GM23248 (cell line): ENCODE results near the gene SNTA1. TPM values are rescaled to one million over a fixed set of nuclear protein-coding genes. Genes with fewer than 3 reads are reported as not detected.
A peak's percentile ranks its signal among the peaks of the same experiment; 100 is the strongest.

Experiments
- DNase-seq: peaks from one replicate; pipeline ENCODE4 v3.0.0-alpha.2; 2015
- H2AFZ ChIP-seq: fragments of 200-600 bp; sonication (generic); 2 replicates; pipeline ENCODE4 v1.6.1; 2016; ENCODE audit warnings: antibody characterized with exemption
- H3F3A ChIP-seq: fragments of 200-600 bp; sonication (generic); 2 replicates; pipeline ENCODE4 v1.6.1; 2016; ENCODE audit warnings: mild to moderate bottlenecking, antibody characterized with exemption, mixed run types; ENCODE audit not compliant: insufficient read depth
- H3K27ac ChIP-seq: fragments of 200-600 bp; sonication (generic); 2 replicates; pipeline ENCODE4 v1.5.1; 2016; ENCODE audit warnings: mild to moderate bottlenecking
- H3K27me3 ChIP-seq: fragments of 200-600 bp; sonication (generic); replicated peaks from 2 replicates; pipeline ENCODE4 v1.6.1; 2016; ENCODE audit warnings: mild to moderate bottlenecking; ENCODE audit not compliant: insufficient read depth
- H3K36me3 ChIP-seq: fragments of 200-600 bp; sonication (generic); 2 replicates; pipeline ENCODE4 v1.6.1; 2016; ENCODE audit warnings: low read depth, mild to moderate bottlenecking
- H3K4me1 ChIP-seq: fragments of 200-600 bp; sonication (generic); 2 replicates; pipeline ENCODE4 v1.6.1; 2016; ENCODE audit warnings: mild to moderate bottlenecking; ENCODE audit not compliant: insufficient read depth
- H3K4me2 ChIP-seq: fragments of 200-600 bp; sonication (generic); one replicate; pipeline ENCODE4 v1.6.1; 2016; ENCODE audit warnings: mild to moderate bottlenecking; ENCODE audit not compliant: unreplicated experiment
- H3K4me3 ChIP-seq: fragments of 200-600 bp; sonication (generic); 2 replicates; pipeline ENCODE4 v1.5.1; 2016; ENCODE audit warnings: mild to moderate bottlenecking
- H3K79me2 ChIP-seq: fragments of 200-600 bp; sonication (generic); 2 replicates; pipeline ENCODE4 v1.6.1; 2016; ENCODE audit warnings: mild to moderate bottlenecking; ENCODE audit not compliant: insufficient read depth
- H3K9ac ChIP-seq: fragments of 200-600 bp; sonication (generic); 2 replicates; pipeline ENCODE4 v1.6.1; 2016; ENCODE audit warnings: mild to moderate bottlenecking
- H3K9me2 ChIP-seq: fragments of 200-600 bp; sonication (generic); 2 replicates; pipeline ENCODE4 v1.6.1; 2016; ENCODE audit warnings: mixed run types, mild to moderate bottlenecking, moderate library complexity; ENCODE audit not compliant: insufficient read depth
- H3K9me3 ChIP-seq: fragments of 200-600 bp; sonication (generic); one replicate; pipeline ENCODE4 v1.6.1; 2017; ENCODE audit warnings: low read depth
- H4K20me1 ChIP-seq: fragments of 200-600 bp; sonication (generic); 2 replicates; pipeline ENCODE4 v1.6.0; 2016; ENCODE audit not compliant: insufficient read depth
- EZH2 ChIP-seq: fragments of 200-600 bp; sonication (generic); IDR thresholded peaks from 2 replicates; pipeline ENCODE4 v1.6.1; 2018; ENCODE audit warnings: antibody characterized with exemption, mild to moderate bottlenecking; ENCODE audit not compliant: insufficient read depth, poor library complexity, severe bottlenecking
- EZH2phosphoT487 ChIP-seq: fragments of 200-600 bp; sonication (generic); IDR thresholded peaks from 2 replicates; pipeline ENCODE4 v1.6.1; 2018; ENCODE audit warnings: antibody characterized with exemption, moderate library complexity, mild to moderate bottlenecking, low read depth; ENCODE audit not compliant: insufficient read depth
- WGBS, 2 experiments: methylation state at CpG; one replicate each; pipeline ENCODE4 v1.1.6; 2015 to 2017; ENCODE audit warnings: low lambda C conversion rate in 2 of 2, low coverage in 1 of 2; ENCODE audit errors: missing lambda C conversion rate in 2 of 2; 5-methylcytosine and 5-hydroxymethylcytosine counted together
- in situ Hi-C: fragments of 300-500 bp; cut with MboI; formaldehyde crosslinking; loops from 2 replicates; pipeline ENCODE4 v1.15.0; 2020
- polyA plus RNA-seq: library from polyadenylated mRNA; unstranded; fragments of >200 nt; fragmentation: Nextera tagmentation; extraction: Ambion mirVana; gene quantifications from 2 replicates; pipeline ENCODE4 v1.2.1, GENCODE V29; 2016
- total RNA-seq: library from RNA; depleted of rRNA; stranded (reverse); fragments of >200 nt; shearing (Covaris generic); gene quantifications from 2 replicates; pipeline ENCODE4 v1.2.3, GENCODE V29; 2014; rRNA removed

The SNTA1 gene
- 24.2 and 24.5 TPM in 2 replicates for total RNA-seq
- polyA plus RNA-seq, result 10.2 and 11.2 TPM in 2 replicates

DNA sequence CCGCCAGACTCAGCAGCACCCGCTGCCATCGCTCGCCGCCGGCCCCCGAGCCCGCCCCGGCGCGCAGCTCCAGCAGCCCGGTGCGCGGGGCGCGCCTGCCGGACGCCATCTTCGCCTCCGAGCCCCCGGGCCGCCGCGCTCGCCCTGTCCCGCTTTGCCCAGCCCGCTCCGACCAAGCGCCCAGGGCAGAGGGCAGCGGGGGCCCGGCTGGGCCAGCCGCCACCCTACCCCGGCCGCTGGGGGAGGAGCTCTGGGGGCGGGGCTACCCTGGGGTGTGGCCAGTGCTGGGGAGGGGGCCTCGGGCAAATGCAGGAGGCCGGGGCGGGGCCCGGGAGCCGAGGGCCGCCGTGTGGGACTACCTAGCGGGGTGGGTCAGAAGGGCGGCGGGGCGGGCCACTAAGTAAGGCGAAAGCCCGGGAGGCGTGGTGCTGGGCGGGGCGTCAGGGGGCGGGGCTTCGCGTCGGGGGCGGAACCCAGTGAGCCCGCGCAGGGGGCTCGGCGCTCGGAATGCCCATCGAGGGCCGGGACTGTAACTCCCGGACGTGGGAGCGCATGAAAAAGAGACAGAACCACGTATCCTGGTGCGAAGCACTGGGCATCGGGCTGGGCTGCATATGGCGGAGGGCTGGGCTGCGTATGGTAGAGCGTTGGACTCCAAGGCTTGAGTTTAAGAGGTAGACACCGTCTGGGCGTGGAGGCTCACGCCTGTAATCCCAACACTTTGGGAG, at the start of gene SNTA1:
TSS of gene SNTA1 (minus strand) at position 252 of the 728 bp plus-strand sequence. CDS start at position 109, 143 bp downstream.
- H3K4me2 ChIP-seq, result peak within 1 kb of the TSS; percentile 83
- H3K9me2 ChIP-seq, result no peaks in the 10 kb centered on the region
- H2AFZ ChIP-seq, result peak within 1 kb of the TSS; percentile 84
- H3F3A ChIP-seq, result no peaks in the 10 kb centered on the region
- in situ Hi-C loops, result no loop called here
- H3K4me1 ChIP-seq, result no peaks in the 10 kb centered on the region
- WGBS, 2 experiments, result 1 to 2% methylated on average over 29 to 60 of the region's 75 CpGs
- TF ChIP-seq EZH2 (no peak), EZH2phosphoT487 (no peak)
- H3K9me3 ChIP-seq, result no peaks in the 10 kb centered on the region
- H3K9ac ChIP-seq, result peak within 1 kb of the TSS; percentile 77
- no peaks in the 10 kb centered on the region for H4K20me1 ChIP-seq
- H3K79me2 ChIP-seq, result no peaks in the 10 kb centered on the region
- H3K4me3 ChIP-seq, result peak within 1 kb of the TSS; percentile 81
- peak; percentile 87 for DNase-seq
- H3K27me3 ChIP-seq, result no peaks in the 10 kb centered on the region
- H3K36me3 ChIP-seq, result no peaks in the 10 kb centered on the region
- no peak within 1 kb of the TSS for H3K27ac ChIP-seq

- Histone ChIP-seq H3K4me1 (peaks cover 6% of the 10 kb centered on the region), H3K27me3 (no peaks in the 10 kb centered on the region), H3K9me3 (no peaks in the 10 kb centered on the region), H2AFZ (peak overlapping the region; percentile 87), H3K79me2 (peaks cover 53% of the 10 kb centered on the region), H3K9me2 (no peaks in the 10 kb centered on the region), H3K27ac (peak overlapping the region; percentile 72), H3K4me3 (peak overlapping the region; percentile 88), H4K20me1 (no peaks in the 10 kb centered on the region), H3K9ac (peak overlapping the region; percentile 83), H3K36me3 (no peaks in the 10 kb centered on the region), H3F3A (peaks cover 8% of the 10 kb centered on the region; the same call in 1 of the 2 replicates), H3K4me2 (peak overlapping the region; percentile 98)
- peak; percentile 59 for DNase-seq
- TF ChIP-seq EZH2, result no peak
- no peak for TF ChIP-seq EZH2phosphoT487
- WGBS, 2 experiments, result 18% methylated on average over 8 of the region's 8 CpGs
- in situ Hi-C loops, result no loop called here
These were observed 47.5 kb upstream of the SNTA1 start for GRCh38 chr20:33490934-33491656.

GRCh38 chr20:33490023-33490933, 46.7 kb upstream of the SNTA1 start, which contains the start of gene CBFA2T2:
Gene CBFA2T2 (plus strand): TSS chr20:33490096. CDS start chr20:33490268, 172 bp downstream.
- Histone ChIP-seq H3K36me3 (no peaks in the 10 kb centered on the region), H3K4me3 (peak within 1 kb of the TSS; percentile 88), H3F3A (peaks cover 8% of the 10 kb centered on the region; the same call in 1 of the 2 replicates), H2AFZ (peak within 1 kb of the TSS; percentile 95), H3K27me3 (no peaks in the 10 kb centered on the region), H3K27ac (peak within 1 kb of the TSS; percentile 92), H3K79me2 (peaks cover 44% of the 10 kb centered on the region), H3K4me1 (peaks cover 6% of the 10 kb centered on the region), H3K9ac (peak within 1 kb of the TSS; percentile 92), H3K4me2 (peak within 1 kb of the TSS; percentile 98), H3K9me2 (no peaks in the 10 kb centered on the region), H4K20me1 (no peaks in the 10 kb centered on the region), H3K9me3 (no peaks in the 10 kb centered on the region)
- DNase-seq, result peak; percentile 87
- in situ Hi-C loops, result no loop called here
- WGBS, 2 experiments, result 0 to 1% methylated on average over 57 to 61 of the region's 105 CpGs
- TF ChIP-seq EZH2, result no peak
- no peak for TF ChIP-seq EZH2phosphoT487
